Calu3 (cell line): ENCODE data around the gene ETV5. TPM values are rescaled to one million over a fixed set of nuclear protein-coding genes. Genes with fewer than 3 reads are reported as not detected.

Source experiments
- BruUV-seq: library from RNA; stranded (reverse); fragments of 400-500 nt; replicated peaks from 2 replicates; lab custom pipeline; 2021; lab: Mats Ljungman, UMichigan
- CTCF ChIA-PET: fragments of 300-600 bp; sonication (Branson Sonifier 250); formaldehyde crosslinking; loops from one replicate; lab custom pipeline; 2022; ENCODE audit warnings: antibody characterized with exemption; lab: Charles Lee
- DNase-seq: peaks from one replicate; pipeline ENCODE4 v3.0.0; 2022
- H3K27ac Mint-ChIP-seq: one replicate; pipeline ENCODE4 v1.8.0; 2022; ENCODE audit warnings: mixed read lengths; ENCODE audit not compliant: unreplicated experiment
- H3K27me3 Mint-ChIP-seq: one replicate; pipeline ENCODE4 v1.8.0; 2022; ENCODE audit warnings: mixed read lengths; ENCODE audit not compliant: unreplicated experiment
- H3K36me3 Mint-ChIP-seq: one replicate; pipeline ENCODE4 v1.8.0; 2022; ENCODE audit warnings: mild to moderate bottlenecking, moderate library complexity, mixed read lengths; ENCODE audit not compliant: insufficient read depth, unreplicated experiment
- H3K4me1 Mint-ChIP-seq: one replicate; pipeline ENCODE4 v1.8.0; 2022; ENCODE audit warnings: mild to moderate bottlenecking, low read depth, mixed read lengths; ENCODE audit not compliant: unreplicated experiment
- H3K4me3 Mint-ChIP-seq: one replicate; pipeline ENCODE4 v1.8.0; 2022; ENCODE audit warnings: mild to moderate bottlenecking, low read depth, moderate library complexity, mixed read lengths; ENCODE audit not compliant: unreplicated experiment
- H3K9me3 Mint-ChIP-seq: one replicate; pipeline ENCODE4 v1.8.0; 2022; ENCODE audit warnings: low read depth, mixed read lengths; ENCODE audit not compliant: unreplicated experiment
- CTCF ChIP-seq: fragments of 200-600 bp; IDR thresholded peaks from one replicate; pipeline ENCODE4 v1.8.0; 2022; ENCODE audit warnings: antibody characterized with exemption; ENCODE audit not compliant: unreplicated experiment
- intact Hi-C: fragments of 100-400 bp; cut with micrococcal nuclease; formaldehyde crosslinking; loops from one replicate; pipeline ENCODE4 v1.10.0; 2022; ENCODE audit not compliant: unreplicated experiment
- total RNA-seq: library from RNA; stranded (reverse); gene quantifications from 2 replicates; pipeline ENCODE4 v1.2.3, GENCODE V29; 2022

ETV5 gene
- total RNA-seq, 1 experiment from 2014 or later = 108 TPM

DNA sequence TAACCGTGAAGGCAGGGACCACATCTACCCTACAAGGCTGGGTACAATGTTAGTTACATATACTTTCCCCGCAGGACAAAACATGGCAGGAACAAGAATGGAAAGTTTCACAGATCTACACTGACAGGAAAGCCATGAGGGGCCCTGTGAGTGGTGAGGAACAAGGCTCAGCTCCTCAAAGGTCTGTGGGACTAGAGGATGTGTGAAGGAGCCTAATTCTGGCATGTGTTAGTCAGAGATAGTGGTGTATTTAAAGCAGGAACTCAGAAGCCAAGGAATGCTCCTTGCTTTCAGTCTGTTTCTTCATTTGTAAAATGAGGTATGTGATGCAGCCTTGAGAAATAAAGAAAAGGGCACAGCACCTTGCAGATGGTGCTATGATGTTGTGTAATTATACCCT is 25.1 kb downstream of the ETV5 start:
- no peak for DNase-seq
- intact Hi-C loops = no loop called here
- H3K4me3 Mint-ChIP-seq = no peak overlapping the region
- H3K27ac Mint-ChIP-seq = no peak overlapping the region
- no peaks in the 10 kb centered on the region for H3K27me3 Mint-ChIP-seq
- no peaks in the 10 kb centered on the region for H3K9me3 Mint-ChIP-seq
- no peaks in the 10 kb centered on the region for H3K4me1 Mint-ChIP-seq
- BruUV-seq = no TSS peak
- TF ChIP-seq CTCF = no peak
- CTCF ChIA-PET = no interaction called here
- H3K36me3 Mint-ChIP-seq = peaks cover 28% of the 10 kb centered on the region

- Mint-ChIP-seq H3K27me3 (no peaks in the 10 kb centered on the region), H3K4me3 (no peak overlapping the region), H3K36me3 (peaks cover 19% of the 10 kb centered on the region), H3K9me3 (no peaks in the 10 kb centered on the region), H3K4me1 (no peaks in the 10 kb centered on the region), H3K27ac (no peak overlapping the region)
- DNase-seq = no peak
- CTCF ChIA-PET = no interaction called here
- BruUV-seq = no TSS peak
- TF ChIP-seq CTCF = no peak
- intact Hi-C loops = no loop called here
Measured at GRCh38 chr3:186082150-186082549, 26.7 kb downstream of the ETV5 start.

- no peak for DNase-seq
- H3K36me3 Mint-ChIP-seq = peaks cover 19% of the 10 kb centered on the region
- no peak overlapping the region for H3K27ac Mint-ChIP-seq
- intact Hi-C loops = no loop called here
- CTCF ChIA-PET = no interaction called here
- no peaks in the 10 kb centered on the region for H3K27me3 Mint-ChIP-seq
- no peaks in the 10 kb centered on the region for H3K9me3 Mint-ChIP-seq
- H3K4me3 Mint-ChIP-seq = no peak overlapping the region
- H3K4me1 Mint-ChIP-seq = no peaks in the 10 kb centered on the region
- no peak for TF ChIP-seq CTCF
- no TSS peak for BruUV-seq
Measured at GRCh38 chr3:186081678-186082077, 27.2 kb downstream of the ETV5 start.

DNA sequence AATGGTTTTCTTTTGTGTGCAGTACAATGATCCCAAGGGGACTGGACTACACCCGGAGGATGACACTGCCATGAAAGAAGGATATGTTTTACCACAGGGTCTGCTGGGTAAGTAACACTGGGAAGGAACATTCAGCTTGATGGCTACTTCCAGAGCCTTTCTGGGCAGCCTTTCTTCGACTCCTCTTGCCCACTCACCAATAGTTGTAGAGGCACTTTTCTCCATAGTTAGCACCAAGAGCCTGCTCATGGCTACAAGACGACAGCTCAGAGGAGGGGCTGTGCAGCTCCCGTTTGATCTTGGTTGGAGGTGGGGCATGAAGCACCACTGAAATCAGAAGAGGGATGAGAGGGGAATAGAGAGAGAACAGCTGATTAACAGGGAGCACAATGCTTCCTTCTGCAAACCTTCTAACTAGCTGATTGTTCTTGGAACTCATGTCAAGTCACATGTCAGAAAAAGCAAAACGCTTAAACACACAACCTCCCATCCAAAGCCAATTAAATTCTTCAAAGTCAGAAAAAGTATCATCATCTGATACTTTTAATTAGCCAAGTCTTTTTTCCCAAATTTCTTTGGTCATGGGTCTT is 27.9 kb downstream of the ETV5 start:
- H3K27me3 Mint-ChIP-seq = no peaks in the 10 kb centered on the region
- CTCF ChIA-PET = interaction anchor here (1.3 kb wide), 1 partner anchor 17 kb away, joined by 6 read pairs; no protein-coding TSS in a partner anchor
- no peaks in the 10 kb centered on the region for H3K4me1 Mint-ChIP-seq
- H3K27ac Mint-ChIP-seq = no peak overlapping the region
- TF ChIP-seq CTCF = no peak
- no peaks in the 10 kb centered on the region for H3K9me3 Mint-ChIP-seq
- no TSS peak for BruUV-seq
- no peak overlapping the region for H3K4me3 Mint-ChIP-seq
- intact Hi-C loops = no loop called here
- H3K36me3 Mint-ChIP-seq = peaks cover 19% of the 10 kb centered on the region
- DNase-seq = no peak
